ENCODE measurements around the gene NUB1. TPM values are rescaled to one million over a fixed set of nuclear protein-coding genes. Genes with fewer than 3 reads are reported as not detected.

Gene NUB1
- total RNA-seq, 1 donor from 2014 or later: 53.5 TPM

DNA sequence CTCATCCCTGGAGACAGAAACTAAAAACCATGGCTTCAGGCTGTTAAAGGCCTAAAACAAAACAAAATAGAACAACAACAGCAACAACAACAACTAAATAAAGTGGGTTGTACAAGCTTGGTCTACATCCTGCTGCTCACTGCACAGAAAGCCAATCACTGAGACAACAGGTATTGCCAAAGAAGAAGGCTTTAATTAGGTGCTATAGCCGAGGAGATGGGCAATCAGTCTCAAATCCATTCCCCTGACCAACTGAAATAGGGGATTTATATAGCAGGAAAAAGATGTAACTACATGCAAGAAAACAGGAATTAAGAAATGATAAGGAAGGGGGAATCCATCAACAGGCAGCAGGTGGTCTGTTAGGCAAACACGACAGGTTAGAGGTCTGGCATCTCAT lies 22.4 kb upstream of the NUB1 start:
- TF ChIP-seq, protein P1, sequence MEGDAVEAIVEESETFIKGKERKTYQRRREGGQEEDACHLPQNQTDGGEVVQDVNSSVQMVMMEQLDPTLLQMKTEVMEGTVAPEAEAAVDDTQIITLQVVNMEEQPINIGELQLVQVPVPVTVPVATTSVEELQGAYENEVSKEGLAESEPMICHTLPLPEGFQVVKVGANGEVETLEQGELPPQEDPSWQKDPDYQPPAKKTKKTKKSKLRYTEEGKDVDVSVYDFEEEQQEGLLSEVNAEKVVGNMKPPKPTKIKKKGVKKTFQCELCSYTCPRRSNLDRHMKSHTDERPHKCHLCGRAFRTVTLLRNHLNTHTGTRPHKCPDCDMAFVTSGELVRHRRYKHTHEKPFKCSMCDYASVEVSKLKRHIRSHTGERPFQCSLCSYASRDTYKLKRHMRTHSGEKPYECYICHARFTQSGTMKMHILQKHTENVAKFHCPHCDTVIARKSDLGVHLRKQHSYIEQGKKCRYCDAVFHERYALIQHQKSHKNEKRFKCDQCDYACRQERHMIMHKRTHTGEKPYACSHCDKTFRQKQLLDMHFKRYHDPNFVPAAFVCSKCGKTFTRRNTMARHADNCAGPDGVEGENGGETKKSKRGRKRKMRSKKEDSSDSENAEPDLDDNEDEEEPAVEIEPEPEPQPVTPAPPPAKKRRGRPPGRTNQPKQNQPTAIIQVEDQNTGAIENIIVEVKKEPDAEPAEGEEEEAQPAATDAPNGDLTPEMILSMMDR (IDR thresholded peaks at IDR 0.05; ENCODE audit: unreplicated experiment): no peak
- H3K27me3 Mint-ChIP-seq: peaks cover 4% of the 10 kb centered on the region
- H3K36me3 Mint-ChIP-seq (ENCODE audit: insufficient read depth): no peaks in the 10 kb centered on the region
- DNase-seq (ENCODE audit: low spot score, unreplicated experiment): no peak
- H3K4me3 Mint-ChIP-seq (ENCODE audit: low read depth): no peak overlapping the region
- H3K4me1 Mint-ChIP-seq (ENCODE audit: low read depth): no peaks in the 10 kb centered on the region
- peaks cover 11% of the 10 kb centered on the region for H3K9me3 Mint-ChIP-seq (ENCODE audit: low read depth)
- no peak overlapping the region for H3K27ac Mint-ChIP-seq

DNA sequence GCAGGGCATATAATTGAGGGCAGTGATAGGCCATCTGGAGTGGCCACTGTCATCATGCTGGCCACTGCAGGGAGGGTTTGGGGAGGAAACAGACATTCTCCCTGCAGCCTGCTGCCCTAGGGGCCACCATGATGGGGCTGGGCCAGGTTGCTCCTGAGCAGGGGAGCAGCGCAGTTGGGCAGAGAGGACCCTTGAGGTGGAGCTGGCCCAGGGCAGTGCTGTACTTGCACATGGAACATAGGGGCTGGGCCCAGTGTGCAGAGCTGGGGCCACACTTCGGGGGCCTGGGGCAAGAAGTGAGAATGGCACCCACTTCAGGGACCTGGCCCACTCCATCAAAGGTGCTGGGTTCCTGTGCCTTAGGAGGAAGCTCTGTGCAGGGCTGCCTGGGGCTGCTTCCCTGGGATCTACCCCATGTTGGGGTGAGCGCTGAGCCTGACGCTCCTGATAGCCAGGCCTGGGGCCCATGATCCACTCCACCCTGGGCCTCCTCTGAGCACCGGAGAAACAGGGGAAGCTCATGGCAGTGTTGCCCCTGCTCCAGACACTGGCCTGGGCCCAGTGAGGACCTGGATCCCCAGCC lies 21.3 kb upstream of the NUB1 start:
- Mint-ChIP-seq H3K27ac (no peak overlapping the region), H3K27me3 (peaks cover 6% of the 10 kb centered on the region), H3K36me3 (ENCODE audit: insufficient read depth) (no peaks in the 10 kb centered on the region), H3K4me1 (ENCODE audit: low read depth) (no peaks in the 10 kb centered on the region), H3K4me3 (ENCODE audit: low read depth) (no peak overlapping the region), H3K9me3 (ENCODE audit: low read depth) (peaks cover 11% of the 10 kb centered on the region)
- TF ChIP-seq, protein P1 (IDR thresholded peaks at IDR 0.05; ENCODE audit: unreplicated experiment): no peak
- DNase-seq (ENCODE audit: low spot score, unreplicated experiment): no peak

DNA sequence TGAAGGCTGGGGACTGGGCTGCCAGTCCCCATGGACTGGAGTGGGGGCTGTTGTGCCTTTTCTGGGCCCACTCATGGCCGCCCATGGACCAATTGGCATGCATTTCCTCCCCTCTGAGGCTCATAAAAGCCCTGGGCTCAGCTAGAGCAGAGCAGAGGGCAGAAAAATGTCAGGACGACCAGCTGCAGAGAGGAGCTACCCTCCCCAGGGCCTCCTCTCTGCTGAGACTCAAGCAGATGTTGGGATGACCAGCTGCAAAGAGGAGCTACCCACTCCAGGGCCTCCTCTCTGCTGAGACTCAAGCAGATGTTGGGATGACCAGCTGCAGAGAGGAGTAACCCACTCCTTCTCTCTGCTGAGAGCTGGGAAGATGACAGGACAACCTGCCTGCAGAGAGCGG lies 20.3 kb upstream of the NUB1 start:
- DNase-seq (ENCODE audit: low spot score, unreplicated experiment): no peak

DNA sequence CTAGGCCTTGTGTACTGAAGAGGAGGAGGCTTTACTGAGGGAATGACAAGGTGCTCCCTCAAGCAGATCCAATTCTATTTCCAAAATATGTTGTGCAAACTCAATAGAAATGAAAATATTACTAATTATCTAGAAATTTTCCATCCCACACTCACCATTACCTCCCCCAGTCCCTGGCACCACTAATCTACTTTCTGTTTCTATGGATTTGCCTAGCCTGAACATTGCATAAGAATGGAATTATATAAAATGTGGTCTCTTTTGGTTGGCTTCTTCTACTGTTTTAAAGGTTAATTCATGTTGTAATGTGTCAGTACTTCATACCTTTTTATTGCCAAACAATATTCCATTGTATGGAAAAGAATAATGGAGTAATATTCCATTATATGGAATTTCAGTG lies 18.7 kb upstream of the NUB1 start:
- no peak overlapping the region for H3K4me3 Mint-ChIP-seq (ENCODE audit: low read depth)
- H3K27ac Mint-ChIP-seq: no peak overlapping the region
- H3K27me3 Mint-ChIP-seq: peaks cover 6% of the 10 kb centered on the region
- H3K4me1 Mint-ChIP-seq (ENCODE audit: low read depth): no peaks in the 10 kb centered on the region
- no peaks in the 10 kb centered on the region for H3K36me3 Mint-ChIP-seq (ENCODE audit: insufficient read depth)
- H3K9me3 Mint-ChIP-seq (ENCODE audit: low read depth): peaks cover 16% of the 10 kb centered on the region
- no peak for DNase-seq (ENCODE audit: low spot score, unreplicated experiment)
- TF ChIP-seq, protein P1 (IDR thresholded peaks at IDR 0.05; ENCODE audit: unreplicated experiment): no peak

More for the DNA sequence above, 20.3 kb upstream of the NUB1 start:
- peaks cover 11% of the 10 kb centered on the region for H3K9me3 Mint-ChIP-seq (ENCODE audit: low read depth)
- H3K4me1 Mint-ChIP-seq (ENCODE audit: low read depth): no peaks in the 10 kb centered on the region
- TF ChIP-seq, protein P1 (IDR thresholded peaks at IDR 0.05; ENCODE audit: unreplicated experiment): no peak
- H3K36me3 Mint-ChIP-seq (ENCODE audit: insufficient read depth): no peaks in the 10 kb centered on the region
- H3K27me3 Mint-ChIP-seq: peaks cover 6% of the 10 kb centered on the region
- H3K27ac Mint-ChIP-seq: no peak overlapping the region
- H3K4me3 Mint-ChIP-seq (ENCODE audit: low read depth): no peak overlapping the region

DNA sequence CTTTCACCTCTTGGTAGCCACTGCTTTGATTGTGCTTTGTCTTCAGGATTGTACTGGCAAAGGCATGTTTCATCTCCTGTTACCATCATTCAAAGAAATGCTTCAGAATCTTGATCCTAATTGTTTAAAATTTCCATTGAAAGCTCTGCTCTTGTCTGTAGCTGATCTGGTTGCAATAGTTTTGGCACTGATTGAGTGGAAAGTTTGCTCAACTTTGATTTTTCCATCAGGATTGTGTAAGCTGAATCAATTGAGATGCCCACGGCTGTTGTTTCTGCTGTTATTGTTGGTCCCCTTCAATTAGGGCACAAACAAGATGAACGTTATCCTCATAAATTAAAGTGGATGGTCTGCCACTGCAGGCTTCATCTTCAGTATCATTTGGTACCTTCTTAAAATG lies 14.6 kb upstream of the NUB1 start:
- H3K36me3 Mint-ChIP-seq (ENCODE audit: insufficient read depth): no peaks in the 10 kb centered on the region
- no peak for DNase-seq (ENCODE audit: low spot score, unreplicated experiment)
- peaks cover 2% of the 10 kb centered on the region for H3K4me1 Mint-ChIP-seq (ENCODE audit: low read depth)
- H3K27me3 Mint-ChIP-seq: peaks cover 6% of the 10 kb centered on the region
- no peak overlapping the region for H3K4me3 Mint-ChIP-seq (ENCODE audit: low read depth)
- TF ChIP-seq, protein P1 (IDR thresholded peaks at IDR 0.05; ENCODE audit: unreplicated experiment): no peak
- no peak overlapping the region for H3K27ac Mint-ChIP-seq
- peaks cover 5% of the 10 kb centered on the region for H3K9me3 Mint-ChIP-seq (ENCODE audit: low read depth)

Measured in progenitor cell of endocrine pancreas (in vitro differentiated cells).